ENCODE results near the gene CAMSAP2.

The CAMSAP2 gene

GRCh38 chr1:200904772-200905171 is 166.1 kb downstream of the CAMSAP2 start:
- Histone ChIP-seq H2AFZ (ENCODE audit: low read length) (no peak overlapping the region), H4K20me1 (ENCODE audit: insufficient read depth, low read length) (no peaks in the 10 kb centered on the region), H3K27me3 (ENCODE audit: insufficient read depth, low read length) (no peaks in the 10 kb centered on the region; the same call in 1 of the 2 replicates), H3K27ac (ENCODE audit: low read depth, low read length, poor library complexity, severe bottlenecking) (no peak overlapping the region), H3K36me3 (ENCODE audit: insufficient read depth, low read length) (no peaks in the 10 kb centered on the region), H3K9me2 (ENCODE audit: low read depth, low read length) (no peaks in the 10 kb centered on the region), H3F3A (ENCODE audit: insufficient read depth, low read length) (no peaks in the 10 kb centered on the region), H3K4me3 (ENCODE audit: low read depth, low read length, poor library complexity, severe bottlenecking) (no peak overlapping the region), H3K4me1 (ENCODE audit: insufficient read depth, low read length, severe bottlenecking) (no peaks in the 10 kb centered on the region), H3K9ac (ENCODE audit: low read length) (no peak overlapping the region), H3K4me2 (ENCODE audit: low read length) (no peak overlapping the region), H3K79me2 (ENCODE audit: insufficient read depth, low read length) (no peaks in the 10 kb centered on the region), H3K9me3 (ENCODE audit: low read length) (no peaks in the 10 kb centered on the region)
- TF ChIP-seq EZH2 (IDR thresholded peaks at IDR 0.05; ENCODE audit: borderline replicate concordance, low read length) (no peak), CTCF (IDR thresholded peaks at IDR 0.05; ENCODE audit: low read length) (no peak)

- no peaks in the 10 kb centered on the region for H3F3A ChIP-seq (ENCODE audit: insufficient read depth, low read length)
- no peak overlapping the region for H3K4me3 ChIP-seq (ENCODE audit: low read depth, low read length, poor library complexity, severe bottlenecking)
- H3K79me2 ChIP-seq (ENCODE audit: insufficient read depth, low read length), result no peaks in the 10 kb centered on the region
- no peaks in the 10 kb centered on the region for H3K9me3 ChIP-seq (ENCODE audit: low read length)
- no peaks in the 10 kb centered on the region for H3K9me2 ChIP-seq (ENCODE audit: low read depth, low read length)
- no peak overlapping the region for H3K27ac ChIP-seq (ENCODE audit: low read depth, low read length, poor library complexity, severe bottlenecking)
- no peak overlapping the region for H2AFZ ChIP-seq (ENCODE audit: low read length)
- no peak overlapping the region for H3K9ac ChIP-seq (ENCODE audit: low read length)
- no peaks in the 10 kb centered on the region; the same call in 1 of the 2 replicates for H3K27me3 ChIP-seq (ENCODE audit: insufficient read depth, low read length)
- H3K4me1 ChIP-seq (ENCODE audit: insufficient read depth, low read length, severe bottlenecking), result no peaks in the 10 kb centered on the region
- no peaks in the 10 kb centered on the region for H4K20me1 ChIP-seq (ENCODE audit: insufficient read depth, low read length)
- no peak for TF ChIP-seq CTCF (IDR thresholded peaks at IDR 0.05; ENCODE audit: low read length)
- no peak for TF ChIP-seq EZH2 (IDR thresholded peaks at IDR 0.05; ENCODE audit: borderline replicate concordance, low read length)
- H3K36me3 ChIP-seq (ENCODE audit: insufficient read depth, low read length), result no peaks in the 10 kb centered on the region
- H3K4me2 ChIP-seq (ENCODE audit: low read length), result no peak overlapping the region
These were observed 166.8 kb downstream of the CAMSAP2 start for GRCh38 chr1:200905411-200906052.

GRCh38 chr1:200906491-200906890 is 167.8 kb downstream of the CAMSAP2 start:
- H4K20me1 ChIP-seq (ENCODE audit: insufficient read depth, low read length), result no peaks in the 10 kb centered on the region
- no peak for TF ChIP-seq CTCF (IDR thresholded peaks at IDR 0.05; ENCODE audit: low read length)
- no peak for TF ChIP-seq EZH2 (IDR thresholded peaks at IDR 0.05; ENCODE audit: borderline replicate concordance, low read length)
- no peaks in the 10 kb centered on the region for H3K9me2 ChIP-seq (ENCODE audit: low read depth, low read length)
- no peaks in the 10 kb centered on the region for H3K4me1 ChIP-seq (ENCODE audit: insufficient read depth, low read length, severe bottlenecking)
- H3K27ac ChIP-seq (ENCODE audit: low read depth, low read length, poor library complexity, severe bottlenecking), result no peak overlapping the region
- H3F3A ChIP-seq (ENCODE audit: insufficient read depth, low read length), result no peaks in the 10 kb centered on the region
- H3K4me3 ChIP-seq (ENCODE audit: low read depth, low read length, poor library complexity, severe bottlenecking), result no peak overlapping the region
- no peaks in the 10 kb centered on the region for H3K36me3 ChIP-seq (ENCODE audit: insufficient read depth, low read length)
- no peak overlapping the region for H2AFZ ChIP-seq (ENCODE audit: low read length)
- no peaks in the 10 kb centered on the region for H3K79me2 ChIP-seq (ENCODE audit: insufficient read depth, low read length)
- no peak overlapping the region for H3K4me2 ChIP-seq (ENCODE audit: low read length)
- H3K27me3 ChIP-seq (ENCODE audit: insufficient read depth, low read length), result no peaks in the 10 kb centered on the region; the same call in 1 of the 2 replicates
- H3K9ac ChIP-seq (ENCODE audit: low read length), result no peak overlapping the region
- H3K9me3 ChIP-seq (ENCODE audit: low read length), result no peaks in the 10 kb centered on the region
